Left hindlimb (tissue), 1 donor: Measurements from ENCODE around the gene DHX34.
"Not testable (repeated sequence)": the region's sequence is repeated elsewhere in the genome, so short reads cannot be mapped to it uniquely, and the experiment has no call there.

ENCODE experiments used
- DNase-seq: peaks from one replicate; pipeline ENCODE4 v3.0.0-alpha.2; 2018

The DHX34 gene, protein sequence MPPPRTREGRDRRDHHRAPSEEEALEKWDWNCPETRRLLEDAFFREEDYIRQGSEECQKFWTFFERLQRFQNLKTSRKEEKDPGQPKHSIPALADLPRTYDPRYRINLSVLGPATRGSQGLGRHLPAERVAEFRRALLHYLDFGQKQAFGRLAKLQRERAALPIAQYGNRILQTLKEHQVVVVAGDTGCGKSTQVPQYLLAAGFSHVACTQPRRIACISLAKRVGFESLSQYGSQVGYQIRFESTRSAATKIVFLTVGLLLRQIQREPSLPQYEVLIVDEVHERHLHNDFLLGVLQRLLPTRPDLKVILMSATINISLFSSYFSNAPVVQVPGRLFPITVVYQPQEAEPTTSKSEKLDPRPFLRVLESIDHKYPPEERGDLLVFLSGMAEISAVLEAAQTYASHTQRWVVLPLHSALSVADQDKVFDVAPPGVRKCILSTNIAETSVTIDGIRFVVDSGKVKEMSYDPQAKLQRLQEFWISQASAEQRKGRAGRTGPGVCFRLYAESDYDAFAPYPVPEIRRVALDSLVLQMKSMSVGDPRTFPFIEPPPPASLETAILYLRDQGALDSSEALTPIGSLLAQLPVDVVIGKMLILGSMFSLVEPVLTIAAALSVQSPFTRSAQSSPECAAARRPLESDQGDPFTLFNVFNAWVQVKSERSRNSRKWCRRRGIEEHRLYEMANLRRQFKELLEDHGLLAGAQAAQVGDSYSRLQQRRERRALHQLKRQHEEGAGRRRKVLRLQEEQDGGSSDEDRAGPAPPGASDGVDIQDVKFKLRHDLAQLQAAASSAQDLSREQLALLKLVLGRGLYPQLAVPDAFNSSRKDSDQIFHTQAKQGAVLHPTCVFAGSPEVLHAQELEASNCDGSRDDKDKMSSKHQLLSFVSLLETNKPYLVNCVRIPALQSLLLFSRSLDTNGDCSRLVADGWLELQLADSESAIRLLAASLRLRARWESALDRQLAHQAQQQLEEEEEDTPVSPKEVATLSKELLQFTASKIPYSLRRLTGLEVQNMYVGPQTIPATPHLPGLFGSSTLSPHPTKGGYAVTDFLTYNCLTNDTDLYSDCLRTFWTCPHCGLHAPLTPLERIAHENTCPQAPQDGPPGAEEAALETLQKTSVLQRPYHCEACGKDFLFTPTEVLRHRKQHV

DNA sequence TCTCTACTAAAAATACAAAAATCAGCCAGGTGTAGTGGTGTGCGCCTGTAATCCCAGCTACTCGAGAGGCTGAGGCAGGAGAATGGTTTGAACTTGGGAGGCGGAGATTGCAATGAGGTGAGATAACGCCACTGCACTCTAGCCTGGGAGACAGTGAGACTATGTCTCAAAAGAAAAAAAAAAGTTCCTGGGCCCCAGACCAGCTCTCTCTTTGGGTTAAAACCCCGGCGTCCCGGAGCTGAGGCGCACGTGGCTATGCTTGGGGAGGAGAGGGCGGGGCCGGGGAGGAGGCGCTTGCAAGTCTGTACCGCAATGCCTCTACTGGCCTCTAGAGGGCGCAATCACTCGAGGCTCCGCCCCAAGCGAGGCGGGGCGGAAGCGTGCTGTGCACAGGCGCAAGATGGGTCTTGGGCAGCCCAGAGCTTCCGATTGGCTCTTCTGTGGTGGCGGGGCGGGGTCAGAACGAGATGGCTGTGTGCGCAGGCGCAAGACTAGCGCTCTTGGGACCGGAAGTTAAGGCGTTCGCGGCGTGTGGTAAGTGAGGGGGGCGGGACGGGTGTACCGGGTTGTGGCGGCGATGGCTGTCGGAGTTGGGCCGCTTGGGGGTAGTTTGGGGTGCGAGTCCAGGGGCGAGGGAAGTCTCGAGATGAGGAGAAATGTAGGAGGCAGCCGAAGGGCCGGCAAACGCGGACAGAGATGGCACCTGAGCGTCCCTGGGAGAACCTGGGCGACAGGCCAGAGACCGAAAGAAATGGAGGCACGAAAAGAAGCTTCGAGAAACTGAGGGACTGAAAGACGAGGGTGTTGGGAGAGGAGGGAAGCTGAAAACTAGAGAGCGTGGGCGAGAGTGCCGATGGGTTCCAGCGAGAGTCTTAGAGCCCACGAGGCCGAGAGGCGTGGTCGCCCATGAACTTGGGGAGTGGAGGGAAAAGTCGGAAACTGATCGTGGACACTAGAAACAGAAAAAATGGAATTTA lies at the start of gene DHX34:
Gene DHX34 (plus strand): TSS at position 497 of the 977 bp plus-strand sequence. CDS start 3,716 bp downstream, outside the sequence.
- DNase-seq: peak; percentile 99

DNA sequence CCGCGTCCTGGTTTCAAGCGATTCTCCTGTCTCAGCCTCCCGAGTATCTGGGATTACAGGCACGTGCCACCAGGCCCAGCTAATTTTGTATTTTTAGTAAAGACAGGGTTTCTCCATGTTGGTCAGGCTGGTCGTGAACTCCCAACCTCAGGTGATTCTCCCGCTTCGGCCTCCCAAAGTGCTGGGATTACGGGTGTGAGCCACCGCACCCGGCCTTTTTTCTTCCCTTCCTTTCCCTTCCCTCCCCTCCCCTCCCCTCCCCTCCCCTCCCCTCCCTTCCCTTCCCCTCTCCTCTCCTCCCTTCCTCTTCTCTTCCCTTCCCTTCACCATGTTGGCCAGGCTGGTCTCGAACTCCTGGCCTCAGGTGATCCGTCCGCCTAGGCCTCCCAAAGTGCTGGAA lies 48.2 kb upstream of the DHX34 start:
- not testable (repeated sequence) for DNase-seq

DNA sequence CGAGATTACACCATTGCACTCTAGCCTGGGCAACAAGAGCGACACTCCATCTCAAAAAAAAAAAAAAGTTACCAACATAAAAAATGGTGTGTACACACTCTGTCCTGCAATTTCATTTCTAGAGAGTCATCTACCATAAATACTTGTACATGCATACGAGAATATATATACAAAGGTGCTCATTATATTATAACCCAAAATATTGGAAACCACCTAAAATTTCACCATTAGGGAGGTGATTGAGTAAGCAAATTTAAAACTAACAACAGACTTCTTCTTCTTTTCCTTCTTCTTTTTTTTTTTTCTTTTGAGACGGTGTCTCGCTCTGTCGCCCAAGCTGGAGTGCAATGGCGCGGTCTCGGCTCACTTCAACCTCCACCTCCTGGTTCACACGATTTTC lies 46.9 kb upstream of the DHX34 start:
- no peak for DNase-seq

DNA sequence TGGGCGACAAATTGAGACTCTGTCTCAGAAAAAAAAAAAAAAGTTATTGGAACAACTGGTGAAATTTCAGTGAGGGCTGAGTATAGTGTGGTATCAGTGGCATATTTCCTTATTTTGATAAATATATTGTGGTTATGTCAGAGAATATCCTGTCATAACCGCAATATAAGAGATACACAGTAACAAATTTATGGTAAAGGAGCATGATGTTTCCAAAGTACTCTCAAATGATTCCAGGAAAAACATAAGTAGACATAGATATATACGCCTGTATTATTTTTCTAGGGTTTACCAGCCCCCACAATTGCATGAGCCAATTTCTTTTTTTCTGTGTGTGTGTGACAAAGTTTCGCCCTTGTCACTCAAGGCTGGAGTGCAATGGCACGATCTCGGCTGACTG lies 45.1 kb upstream of the DHX34 start:
- DNase-seq: no peak

DNA sequence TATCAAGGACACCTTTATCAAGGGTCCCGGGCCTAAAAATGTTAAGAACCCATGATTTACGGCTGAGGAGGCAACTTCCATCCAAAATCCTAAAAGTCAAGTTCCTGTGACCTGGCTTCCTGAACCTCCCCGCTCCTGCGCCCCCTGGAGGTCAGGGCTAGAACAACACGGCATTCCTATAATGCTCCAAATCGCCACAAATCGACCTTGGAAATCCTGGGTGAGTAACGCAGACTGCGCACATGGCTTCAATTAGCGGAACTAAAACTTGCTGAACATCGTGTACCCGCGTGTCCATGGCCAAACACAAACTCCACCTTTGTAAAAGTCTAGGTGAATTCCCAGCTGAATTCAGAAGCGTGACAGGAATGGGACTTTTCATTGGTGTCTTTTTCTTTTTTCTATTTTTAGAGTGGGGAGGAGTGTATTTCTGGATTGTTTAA lies 43.8 kb upstream of the DHX34 start:
- peak; percentile 52 for DNase-seq

DNA sequence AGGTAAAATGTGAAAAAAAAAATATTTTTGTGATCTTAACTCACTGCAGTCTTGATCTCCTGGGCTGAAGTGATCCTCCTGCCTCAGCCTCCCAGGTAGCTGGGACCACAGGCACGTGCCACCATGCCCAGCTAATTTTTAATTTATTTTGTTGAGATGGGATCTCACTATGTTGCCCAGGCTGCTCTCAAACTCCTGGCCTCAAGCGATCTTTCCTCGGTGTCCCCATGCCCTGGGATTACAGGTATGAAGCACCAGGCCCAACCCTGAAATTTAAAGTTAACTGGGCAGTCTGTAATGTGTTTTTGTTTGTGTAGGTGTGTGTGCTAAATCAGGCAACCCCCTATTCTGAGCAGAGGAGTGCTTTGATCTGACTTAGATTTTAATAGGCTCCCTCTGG lies 42.8 kb upstream of the DHX34 start:
- DNase-seq: no peak

DNA sequence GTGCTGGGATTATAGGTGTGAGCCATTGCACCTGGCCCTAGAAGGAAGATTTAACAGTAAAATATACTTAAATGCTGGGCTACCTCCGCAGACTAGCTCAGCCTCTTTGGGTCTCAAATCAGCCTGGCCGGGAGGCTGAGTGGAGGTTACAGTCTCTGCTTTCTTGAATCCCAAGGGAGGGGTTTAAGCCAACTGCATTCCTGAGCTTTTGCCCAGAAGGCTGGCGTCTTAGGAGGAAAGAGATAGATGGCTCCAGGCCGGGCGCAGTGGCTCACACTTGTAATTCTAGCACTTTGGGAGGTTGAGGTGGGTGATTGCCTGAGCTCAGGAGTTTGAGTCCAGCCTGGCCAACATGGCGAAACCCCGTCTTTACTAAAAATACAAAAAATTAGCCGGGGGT lies 40.1 kb upstream of the DHX34 start:
- DNase-seq: no peak

DNA sequence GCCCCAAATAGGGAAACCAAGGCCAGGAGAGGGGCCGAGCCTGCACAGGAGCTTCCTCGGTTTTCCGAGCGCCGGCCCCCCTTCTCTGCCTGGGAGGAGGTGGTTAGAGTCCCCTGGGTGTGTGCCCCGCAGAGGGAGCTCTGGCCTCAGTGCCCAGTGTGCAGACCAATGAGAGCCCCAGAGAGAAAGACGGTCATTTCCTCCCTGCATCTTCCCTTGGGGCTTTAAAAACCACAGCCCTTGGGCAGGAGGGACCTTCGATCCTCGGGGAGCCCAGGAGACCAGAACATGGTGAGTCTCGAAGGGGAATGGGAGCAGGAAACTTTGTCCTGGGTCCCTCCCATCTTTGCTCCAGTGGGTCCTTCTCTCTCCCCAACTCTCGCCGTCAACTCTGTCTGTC lies 39.5 kb upstream of the DHX34 start, which contains the start of gene C5AR1:
Gene C5AR1 (plus strand): TSS at position 254 of the 400 bp plus-strand sequence. CDS start 35 bp downstream, at position 289.
- no peak for DNase-seq

DNA sequence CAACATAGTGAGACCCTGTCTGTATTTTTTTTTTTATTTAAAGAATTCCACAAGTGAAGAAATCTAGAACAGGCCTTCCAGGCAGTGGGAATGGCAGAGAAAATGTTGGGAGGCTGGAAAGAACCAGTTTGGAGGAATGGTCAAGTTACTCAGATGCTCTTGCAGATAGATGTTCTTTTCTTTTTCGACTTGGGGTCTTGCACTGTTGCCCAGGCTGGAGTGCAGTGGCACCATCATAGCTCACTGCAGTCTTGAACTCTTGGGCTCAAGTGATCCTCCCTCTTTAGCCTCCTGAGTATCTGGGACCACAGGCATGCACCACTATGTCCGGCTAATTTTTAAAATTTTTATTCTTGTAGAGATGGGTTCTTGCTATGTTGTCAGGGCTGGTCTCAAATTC lies 38.8 kb upstream of the DHX34 start:
- no peak for DNase-seq

DNA sequence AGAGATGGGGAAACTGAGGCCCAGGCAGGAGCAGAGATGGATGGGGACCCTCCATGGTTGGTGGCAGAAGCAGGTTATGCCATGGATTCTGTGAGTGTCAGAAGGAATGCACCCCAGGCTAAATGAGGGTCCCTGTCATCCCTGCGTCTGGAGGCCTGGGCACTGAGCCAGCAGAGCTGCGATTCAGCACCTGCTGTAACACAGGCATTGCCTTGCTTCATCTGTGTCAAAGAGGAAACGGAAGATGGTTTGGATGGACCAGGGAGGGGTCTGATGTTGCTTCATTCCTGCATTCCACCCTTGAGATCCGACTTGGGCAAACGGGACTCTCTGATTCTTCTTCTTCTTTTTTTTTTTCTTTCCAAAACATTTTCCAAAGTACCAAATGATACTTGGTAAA lies 38.3 kb upstream of the DHX34 start:
- DNase-seq: no peak

DNA sequence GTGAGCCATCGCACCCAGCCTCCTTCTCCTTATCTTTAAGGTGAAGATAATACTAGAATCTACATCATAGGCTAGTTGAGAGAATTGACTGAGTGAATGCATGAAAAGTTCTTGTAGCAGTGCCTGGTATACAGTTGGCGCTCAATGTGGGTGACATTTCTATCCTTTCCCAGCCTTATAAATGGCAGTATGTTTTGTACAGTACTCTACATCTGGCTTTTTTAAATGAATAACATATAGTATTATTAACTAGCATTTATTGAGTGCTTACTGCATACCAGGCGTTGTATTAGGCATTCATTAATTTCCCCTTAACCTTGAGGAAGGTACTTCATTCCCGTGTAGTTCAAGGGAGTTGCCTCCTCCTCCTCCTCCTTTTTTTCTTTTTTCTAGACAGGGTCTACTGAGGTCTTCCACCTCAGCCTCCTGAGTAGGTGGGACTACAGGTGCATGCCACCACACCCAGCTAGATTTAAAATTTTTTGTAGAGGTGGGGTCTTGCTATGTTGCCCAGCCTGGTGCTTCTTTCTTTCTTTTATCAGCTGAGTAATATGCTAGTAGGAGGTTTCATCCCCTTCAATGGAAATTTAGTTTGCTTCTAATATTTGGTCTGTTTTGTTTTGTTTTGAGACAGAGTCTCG lies 36.6 kb upstream of the DHX34 start:
- DNase-seq: no peak

DNA sequence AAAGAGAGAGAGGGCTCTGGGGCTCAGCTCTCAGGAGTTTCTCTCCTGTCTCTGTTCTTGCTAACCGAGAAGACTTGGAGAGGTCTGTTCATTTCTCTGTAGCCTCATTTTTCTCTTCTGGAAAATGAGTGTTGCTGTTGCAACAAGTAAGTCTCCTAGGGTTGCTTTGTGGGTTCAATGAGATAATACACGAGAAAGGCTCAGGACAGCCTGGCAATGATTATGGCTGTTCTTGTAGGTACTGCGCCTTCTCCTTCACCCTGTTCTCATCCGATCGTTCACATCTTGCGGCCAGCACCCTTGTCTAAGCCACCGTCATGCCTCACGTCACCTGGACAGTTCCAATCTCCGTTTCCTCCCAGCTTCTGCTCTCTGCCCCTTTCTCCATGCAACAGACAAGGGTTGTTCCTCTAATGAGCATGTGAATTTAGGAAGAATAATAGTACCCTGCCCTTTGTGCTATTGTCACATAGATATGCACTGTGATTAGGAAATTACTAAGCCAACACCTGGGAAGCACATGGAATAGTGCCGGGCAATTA lies 35.3 kb upstream of the DHX34 start:
- no peak for DNase-seq

DNA sequence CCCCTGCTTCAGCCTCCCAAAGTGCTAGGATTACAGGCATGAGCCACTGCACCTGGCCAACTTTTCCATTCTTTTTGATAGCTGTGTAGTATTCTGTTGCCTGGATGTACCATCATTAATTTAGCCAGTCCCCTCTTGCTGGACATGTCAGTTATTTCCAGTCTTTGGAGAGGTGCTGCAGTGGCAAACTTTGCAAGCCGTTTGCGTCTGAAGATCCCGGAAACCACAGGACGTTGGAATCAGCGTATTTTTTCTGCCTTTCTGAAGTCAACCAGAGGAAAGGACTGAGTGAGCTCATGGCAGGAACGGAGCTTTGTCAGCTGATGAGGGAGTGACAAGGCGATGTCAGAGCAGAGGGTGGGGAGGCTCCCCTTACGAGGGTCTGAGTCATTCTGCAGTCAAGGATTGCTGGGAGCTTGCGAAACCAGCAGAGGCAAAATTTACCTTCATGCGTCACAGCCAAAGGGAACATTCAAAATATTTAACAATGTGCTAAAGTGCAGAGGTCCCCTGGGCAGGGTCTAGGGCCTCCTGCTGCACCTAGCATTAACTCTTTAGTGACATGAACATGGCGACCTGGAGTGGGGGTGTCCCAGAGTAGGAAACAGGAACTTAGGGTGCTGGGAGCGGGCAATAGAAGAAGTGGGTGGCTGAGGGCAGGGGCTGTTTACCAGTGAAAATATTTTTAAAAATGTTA lies 33.8 kb upstream of the DHX34 start:
- no peak for DNase-seq

DNA sequence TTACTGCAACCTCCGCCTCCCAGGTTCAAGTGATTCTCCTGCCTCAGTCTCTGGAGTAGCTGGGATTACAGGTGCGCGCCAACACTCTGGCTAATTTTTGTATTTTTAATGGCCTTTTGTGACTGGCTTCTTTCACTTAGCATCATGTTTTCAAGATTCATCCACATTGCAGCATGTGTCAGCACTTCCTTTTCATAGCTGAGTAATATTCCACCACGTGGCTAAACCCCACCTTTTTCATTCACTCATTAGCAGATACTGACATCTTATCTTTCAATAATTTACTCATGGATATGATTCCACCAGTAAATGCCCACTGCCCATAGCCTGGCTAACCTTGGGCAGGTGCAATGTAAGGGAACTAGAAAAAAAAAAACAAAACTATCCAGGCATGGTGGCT lies 32.6 kb upstream of the DHX34 start:
- DNase-seq: no peak

DNA sequence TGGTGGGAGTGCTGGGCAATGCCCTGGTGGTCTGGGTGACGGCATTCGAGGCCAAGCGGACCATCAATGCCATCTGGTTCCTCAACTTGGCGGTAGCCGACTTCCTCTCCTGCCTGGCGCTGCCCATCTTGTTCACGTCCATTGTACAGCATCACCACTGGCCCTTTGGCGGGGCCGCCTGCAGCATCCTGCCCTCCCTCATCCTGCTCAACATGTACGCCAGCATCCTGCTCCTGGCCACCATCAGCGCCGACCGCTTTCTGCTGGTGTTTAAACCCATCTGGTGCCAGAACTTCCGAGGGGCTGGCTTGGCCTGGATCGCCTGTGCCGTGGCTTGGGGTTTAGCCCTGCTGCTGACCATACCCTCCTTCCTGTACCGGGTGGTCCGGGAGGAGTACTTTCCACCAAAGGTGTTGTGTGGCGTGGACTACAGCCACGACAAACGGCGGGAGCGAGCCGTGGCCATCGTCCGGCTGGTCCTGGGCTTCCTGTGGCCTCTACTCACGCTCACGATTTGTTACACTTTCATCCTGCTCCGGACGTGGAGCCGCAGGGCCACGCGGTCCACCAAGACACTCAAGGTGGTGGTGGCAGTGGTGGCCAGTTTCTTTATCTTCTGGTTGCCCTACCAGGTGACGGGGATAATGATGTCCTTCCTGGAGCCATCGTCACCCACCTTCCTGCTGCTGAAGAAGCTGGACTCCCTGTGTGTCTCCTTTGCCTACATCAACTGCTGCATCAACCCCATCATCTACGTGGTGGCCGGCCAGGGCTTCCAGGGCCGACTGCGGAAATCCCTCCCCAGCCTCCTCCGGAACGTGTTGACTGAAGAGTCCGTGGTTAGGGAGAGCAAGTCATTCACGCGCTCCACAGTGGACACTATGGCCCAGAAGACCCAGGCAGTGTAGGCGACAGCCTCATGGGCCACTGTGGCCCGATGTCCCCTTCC lies 28.9 kb upstream of the DHX34 start:
- no peak for DNase-seq

DNA sequence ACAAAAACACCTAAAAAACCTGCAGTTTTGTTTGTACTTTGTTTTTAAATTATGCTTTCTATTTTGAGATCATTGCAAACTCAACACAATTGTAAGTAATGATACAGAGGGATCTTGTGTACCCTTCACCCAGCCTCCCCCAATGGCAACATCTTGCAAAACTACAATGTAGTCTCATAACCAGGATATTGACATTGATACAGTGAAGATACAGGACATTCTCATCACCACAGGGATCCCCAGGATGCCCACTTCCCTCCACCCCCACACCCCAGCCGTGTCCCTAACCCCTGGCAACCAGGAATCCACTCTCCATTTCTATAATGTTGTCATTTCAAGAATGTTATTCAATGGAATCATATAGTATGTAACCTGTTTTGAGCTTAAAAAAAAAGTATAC lies 27.5 kb upstream of the DHX34 start:
- no peak for DNase-seq

DNA sequence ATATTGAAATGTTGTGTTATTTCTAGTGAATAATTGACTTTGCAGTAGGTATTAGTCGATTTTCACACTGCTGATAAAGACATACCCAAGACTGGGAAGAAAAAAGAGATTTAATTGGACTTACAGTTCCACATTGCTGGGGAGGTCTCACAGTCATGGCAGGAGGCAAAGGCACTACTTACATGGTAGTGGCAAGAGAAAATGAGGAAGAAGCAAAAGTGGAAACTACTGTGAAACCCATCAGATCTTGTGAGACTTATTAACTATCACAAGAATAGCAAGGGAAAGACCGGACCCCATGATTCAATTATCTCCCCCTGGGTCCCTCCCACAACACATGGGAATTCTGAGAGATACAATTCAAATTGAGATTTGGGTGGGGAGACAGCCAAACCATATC lies 27.1 kb upstream of the DHX34 start:
- no peak for DNase-seq

DNA sequence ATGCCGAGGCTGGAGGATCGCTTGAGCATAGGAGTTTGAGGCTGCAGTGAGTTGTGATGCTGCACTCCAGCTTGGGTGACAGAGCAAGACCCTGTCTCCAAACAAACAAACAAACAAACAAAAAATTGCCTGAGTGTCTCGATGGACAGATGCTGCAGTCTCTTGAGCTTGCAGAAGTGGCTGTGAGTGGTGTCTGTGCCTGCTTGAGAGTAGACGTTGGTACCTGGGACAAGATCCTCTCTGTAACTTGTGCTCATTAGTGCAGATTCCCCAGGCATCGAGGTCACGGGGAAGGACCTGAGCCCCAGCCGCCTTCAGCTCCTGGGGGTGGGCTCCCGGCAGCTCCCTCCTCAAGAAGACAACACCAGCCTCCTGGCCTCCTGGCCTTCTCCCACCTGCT lies 25.7 kb upstream of the DHX34 start:
- no peak for DNase-seq

DNA sequence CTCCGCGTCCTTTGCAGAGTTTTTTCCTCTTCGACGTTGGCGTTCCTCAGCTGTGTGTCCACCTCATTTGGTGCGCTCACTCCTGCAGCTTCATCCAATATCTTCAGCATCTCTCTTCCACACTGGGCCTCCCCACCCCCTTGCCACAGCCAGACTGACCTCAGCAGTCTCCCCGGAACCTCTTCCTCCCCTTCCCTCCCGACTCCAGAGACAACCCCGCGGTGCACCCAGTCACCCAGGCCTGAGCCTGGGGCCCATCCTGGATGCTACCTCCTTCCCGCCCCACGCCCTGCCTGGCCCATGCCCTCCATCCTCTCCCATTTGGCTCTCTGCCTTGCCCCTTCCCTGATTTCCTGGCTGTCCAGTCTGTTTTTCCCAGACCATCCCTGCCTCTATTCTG lies 25.2 kb upstream of the DHX34 start:
- no peak for DNase-seq
